HG03064 (cell line): ENCODE measurements around the gene DGKQ.

ENCODE experiments used
- ATAC-seq: cut with Tn5 transposase; IDR thresholded peaks from one replicate; pipeline ENCODE4 v1.9.1; 2021; ENCODE audit warnings: low read depth; ENCODE audit not compliant: unreplicated experiment

Gene DGKQ

DNA sequence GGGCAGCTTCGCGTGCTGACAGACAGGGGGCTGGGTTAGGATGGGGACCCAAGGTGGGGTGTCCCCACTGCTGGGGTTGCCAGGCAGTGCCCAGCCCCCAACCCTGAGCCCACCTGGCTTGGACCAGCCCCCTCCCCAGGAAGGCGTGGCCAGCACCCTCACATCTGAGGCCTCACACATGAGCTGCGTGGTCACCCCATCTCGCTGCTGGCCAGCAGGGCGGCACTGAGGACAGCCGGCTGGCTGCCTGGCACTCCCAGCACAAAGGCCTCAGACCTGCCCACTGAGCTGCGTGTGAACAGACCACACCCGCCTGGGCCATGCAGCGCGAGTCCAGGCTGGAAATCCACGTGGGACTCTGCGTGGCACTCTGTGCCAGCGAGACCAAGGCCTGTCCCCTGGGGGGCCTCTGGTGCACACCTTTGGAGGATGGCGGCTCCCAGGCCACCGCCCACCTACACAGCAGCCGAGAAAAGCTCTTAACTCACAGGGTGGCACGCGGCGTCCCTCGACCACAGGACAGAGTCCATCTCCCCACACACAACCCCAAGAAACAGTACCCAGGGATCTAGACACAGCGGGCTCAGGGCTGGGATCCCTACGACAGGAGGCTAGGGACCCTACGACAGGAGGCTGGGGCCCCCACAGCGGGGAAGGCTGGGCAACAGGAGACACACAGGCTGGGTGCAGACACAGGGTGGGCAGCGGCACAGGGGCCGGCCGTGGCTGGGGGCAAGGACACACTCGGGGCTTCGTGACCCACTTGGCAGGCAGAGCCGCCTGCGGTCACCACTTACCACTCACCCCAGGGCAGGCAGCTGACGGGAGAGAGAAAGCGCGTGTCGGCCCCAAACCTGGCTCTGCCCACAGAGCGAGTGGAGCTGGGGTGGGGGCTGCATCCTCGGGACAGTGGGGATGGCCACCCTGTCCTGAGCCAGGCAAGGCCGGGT lies 9.8 kb downstream of the DGKQ start:
- no peak for ATAC-seq

DNA sequence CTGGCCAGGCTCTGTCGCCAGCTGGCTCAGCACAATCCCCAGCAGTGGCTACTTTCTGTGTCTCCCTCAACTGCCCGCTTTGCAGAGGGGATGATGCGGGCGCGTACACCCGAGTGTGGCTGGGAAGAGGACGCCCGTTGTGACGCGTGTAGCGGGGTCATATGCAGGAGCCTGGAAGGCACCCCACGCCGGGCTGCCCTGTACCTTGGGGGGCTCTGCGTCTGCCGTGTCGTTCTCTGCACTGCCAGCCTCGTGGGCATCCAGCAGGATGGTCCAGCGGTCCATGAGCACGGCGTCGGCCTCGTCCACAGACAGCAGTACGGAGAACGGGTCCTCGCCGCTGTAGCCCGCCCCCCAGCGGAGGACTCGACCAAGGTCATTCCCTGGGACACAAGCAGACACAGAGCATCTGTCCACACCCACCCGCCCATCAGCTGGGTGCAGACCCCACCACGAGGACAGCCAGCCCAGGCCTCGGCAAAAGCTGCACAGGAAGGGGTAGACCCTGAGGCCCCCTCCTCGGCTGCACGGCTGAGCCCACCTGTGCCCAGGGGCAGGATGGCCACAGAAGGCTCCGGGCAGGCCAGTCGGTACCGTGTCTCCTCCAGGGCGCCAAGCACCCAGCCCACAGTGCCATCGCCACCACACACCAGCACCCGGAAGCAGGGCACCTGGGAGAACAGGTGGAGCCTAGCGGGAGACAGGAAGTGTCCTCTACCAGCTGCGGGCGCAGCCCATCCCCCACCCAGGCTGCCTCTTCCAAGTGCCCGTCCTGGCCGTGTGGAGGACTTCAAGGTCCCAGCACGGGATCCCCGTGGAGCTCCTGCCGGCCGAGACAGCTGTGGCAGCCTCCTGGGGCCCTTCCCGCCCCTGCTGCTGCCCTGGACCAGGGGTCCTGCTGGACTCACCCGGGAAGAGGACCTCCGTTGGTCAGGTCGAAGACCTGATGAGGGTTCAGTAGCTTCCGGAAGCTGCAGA lies 10.8 kb downstream of the DGKQ start:
- ATAC-seq: no peak

DNA sequence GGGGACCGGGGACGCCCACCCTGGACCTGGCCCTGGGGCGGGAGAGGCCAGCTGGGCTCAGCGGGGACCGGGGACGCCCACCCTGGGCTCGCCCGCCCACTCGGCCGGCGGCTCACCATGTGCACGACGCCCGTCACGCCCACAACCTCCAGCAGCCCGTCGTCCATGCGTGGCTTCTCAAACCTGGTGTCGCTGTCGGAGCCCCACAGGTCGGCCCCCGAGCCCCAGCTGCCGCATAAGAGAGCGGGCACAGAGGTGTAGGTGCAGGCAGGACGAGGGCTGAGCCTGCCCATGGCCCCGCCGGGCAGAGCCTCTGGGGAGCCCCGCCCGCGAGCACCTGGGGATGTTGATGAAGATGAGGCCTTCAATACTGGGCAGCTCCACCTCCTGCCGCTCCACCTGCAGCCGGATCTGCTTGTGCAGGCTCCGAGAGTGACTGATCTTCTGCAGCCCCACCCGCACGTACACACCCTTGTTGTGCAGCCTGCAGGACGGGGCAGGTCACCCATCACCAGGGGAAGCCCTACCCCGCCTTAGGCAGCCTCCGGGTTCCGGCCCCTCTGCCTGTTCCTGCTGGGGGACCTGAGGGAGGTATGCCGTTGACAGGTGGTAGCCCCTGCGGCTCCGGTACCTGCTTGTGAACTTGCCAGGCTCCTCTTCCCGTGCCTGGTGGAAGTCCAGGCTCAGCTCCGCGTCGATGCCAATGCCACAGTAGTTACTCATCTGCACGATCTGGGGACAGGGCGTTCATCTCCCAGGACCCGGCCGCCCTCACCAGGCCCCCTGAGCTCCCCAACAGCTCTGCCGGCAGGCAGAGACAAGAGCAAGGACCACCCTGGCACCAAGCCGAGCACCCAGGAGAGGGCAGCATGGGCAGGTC lies 11.8 kb downstream of the DGKQ start:
- no peak for ATAC-seq

DNA sequence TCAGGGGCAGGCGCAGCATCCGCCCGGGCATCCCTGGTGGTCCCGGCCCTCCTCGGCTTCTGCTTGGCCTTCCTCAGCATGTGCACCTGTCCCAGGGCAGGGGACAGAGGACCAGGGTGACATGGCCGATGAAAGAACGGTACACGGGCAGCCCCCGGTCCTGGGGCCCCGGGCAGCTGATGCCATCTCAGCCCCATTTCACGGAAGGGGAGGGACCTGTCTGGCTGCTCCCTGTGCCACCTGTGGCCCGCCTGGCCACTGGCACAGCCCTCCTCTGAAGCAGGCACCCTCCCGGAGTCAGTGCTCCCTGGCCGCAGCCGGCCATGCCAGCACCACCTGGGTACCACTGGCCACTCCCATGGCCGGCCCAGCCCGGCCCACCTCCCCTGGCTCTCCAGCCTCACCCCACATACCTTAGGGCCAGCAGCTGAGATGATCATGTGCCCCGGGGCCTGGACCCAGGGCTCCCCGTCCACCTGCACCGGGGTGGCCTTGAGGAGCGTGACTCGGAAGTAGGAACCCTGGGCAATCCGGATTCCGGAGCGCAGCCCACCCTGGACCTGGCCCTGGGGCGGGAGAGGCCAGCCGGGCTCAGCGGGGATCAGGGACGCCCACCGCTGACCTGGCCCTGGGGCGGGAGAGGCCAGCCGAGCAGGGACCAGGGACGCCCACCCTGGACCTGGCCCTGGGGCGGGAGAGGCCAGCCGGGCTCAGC lies 12.6 kb downstream of the DGKQ start:
- ATAC-seq: no peak

DNA sequence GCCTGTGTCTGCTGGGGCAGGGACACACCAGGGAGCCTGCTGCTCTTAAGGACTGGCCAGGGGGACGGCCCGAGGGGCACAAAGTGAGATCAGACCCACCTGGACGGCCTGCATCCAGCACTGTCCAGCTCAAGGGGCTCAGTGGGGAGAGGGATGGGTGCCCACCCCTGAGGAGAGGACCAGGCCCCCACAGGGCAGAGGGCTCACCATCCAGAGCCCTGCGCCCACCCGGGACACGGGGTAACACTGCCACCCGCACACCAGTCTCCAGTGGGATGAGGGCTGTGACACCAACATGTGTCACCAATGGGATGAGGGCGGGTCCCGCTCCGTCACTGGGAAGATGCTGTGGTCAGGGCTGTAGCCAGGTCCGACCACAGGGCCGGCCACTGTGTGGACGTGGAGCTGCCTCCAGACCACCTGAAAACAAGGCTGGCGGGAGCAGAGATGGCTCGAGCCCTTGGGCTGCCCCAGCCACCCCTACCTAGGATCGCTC lies 13.2 kb downstream of the DGKQ start:
- ATAC-seq: no peak

DNA sequence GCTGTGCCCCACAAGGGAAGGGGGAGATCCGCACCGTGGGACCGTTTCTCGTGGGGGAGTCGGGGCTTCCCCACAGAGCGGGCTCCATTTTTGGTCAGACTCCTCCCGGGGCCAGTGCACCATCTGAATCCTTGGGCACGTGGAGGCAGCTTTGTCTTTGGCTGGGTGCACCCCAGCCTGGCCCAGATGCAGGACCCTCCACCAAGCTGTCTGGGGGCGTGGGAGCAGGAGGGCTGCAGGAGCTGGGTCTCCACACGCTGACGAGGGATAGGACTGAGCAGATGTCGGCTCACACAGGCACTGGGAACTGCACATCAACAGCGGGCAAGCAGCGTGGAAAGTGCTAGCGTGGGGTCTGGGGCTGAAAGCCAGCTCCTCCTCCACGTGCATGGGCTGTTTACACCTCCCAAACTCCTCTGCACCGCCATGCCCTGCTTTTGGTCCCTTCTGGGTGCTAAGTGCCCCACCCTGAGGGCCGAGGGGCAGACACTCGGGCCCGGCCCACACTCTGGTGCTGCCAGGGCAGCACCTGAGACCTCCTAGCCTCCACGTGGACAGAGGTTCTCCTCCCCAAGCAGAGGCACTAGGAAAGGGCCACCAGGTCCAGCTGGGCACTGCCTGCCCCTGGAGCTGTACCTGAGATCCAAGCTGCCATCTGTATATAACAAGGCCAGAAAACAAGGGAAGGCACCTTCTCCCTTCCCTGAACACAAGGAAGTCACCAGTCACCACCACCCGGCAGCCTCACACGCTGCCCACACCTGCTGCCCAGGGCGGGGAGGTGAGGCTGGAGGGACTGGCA lies 13.8 kb downstream of the DGKQ start:
- ATAC-seq: no peak

DNA sequence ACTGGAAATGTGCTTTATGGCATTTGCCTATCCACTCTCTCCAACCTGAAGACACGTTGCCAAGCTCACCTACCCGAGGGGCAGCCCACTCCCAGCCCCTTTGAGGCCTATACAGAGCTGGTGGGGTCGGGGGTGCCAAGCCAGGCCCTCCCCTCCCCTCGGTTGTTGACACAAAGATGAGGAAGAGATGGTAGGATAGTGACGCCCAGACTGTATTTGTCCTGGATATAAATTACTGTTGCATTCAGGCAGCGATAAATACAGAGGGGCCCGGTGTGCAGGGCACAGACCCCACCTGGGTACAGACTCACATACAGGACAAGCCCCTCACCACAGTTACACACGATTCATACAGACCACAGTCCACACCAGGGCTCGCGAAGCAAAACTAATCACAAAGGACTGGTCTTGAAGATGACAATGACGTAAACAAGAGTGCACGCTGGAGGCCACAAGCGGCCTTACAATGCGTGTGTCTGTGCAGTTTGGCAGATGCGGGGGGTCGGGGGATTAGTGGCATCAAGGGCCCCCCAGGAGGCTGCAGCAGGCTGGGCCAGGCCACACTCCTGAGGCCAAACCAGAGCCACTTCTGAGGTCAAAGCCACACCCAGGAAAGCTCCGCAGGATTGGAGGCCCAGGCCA lies 14.6 kb downstream of the DGKQ start:
- no peak for ATAC-seq

DNA sequence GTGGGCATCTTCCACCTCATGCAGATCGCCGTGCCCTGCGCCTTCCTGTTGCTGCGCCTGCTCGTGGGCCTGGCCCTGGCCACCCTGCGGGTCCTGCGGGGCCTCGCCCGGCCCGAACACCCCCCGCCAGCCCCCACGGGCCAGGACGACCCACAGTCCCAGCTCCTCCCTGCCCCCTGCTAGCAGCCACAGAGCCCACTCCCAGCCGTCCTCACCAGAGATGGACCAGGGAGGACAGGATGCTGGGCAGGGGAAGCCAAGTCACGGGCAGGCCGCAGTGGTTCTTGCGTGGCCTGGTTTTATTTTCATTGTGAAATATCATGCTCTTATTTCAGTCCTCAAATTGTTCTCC lies 15.1 kb downstream of the DGKQ start:
- ATAC-seq: no peak

DNA sequence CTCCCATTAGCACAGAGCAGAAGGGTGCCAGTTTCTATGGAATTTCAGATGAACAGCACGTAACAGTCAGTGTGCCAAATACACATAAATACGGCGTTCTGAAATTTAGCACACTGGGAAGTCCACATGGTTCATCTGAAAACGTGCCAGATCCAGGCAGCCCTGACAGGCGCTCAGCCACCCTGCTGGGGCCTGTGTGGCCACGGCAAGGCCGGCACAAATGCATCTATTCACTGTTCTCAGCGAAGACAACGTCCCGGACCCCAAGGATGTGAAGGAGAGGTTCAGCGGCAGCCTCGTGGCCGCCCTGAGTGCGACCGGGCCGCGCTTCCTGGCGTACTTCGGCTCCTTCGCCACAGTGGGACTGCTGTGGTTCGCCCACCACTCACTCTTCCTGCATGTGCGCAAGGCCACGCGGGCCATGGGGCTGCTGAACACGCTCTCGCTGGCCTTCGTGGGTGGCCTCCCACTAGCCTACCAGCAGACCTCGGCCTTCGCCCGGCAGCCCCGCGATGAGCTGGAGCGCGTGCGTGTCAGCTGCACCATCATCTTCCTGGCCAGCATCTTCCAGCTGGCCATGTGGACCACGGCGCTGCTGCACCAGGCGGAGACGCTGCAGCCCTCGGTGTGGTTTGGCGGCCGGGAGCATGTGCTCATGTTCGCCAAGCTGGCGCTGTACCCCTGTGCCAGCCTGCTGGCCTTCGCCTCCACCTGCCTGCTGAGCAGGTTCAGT lies 15.6 kb downstream of the DGKQ start:
- ATAC-seq: no peak

DNA sequence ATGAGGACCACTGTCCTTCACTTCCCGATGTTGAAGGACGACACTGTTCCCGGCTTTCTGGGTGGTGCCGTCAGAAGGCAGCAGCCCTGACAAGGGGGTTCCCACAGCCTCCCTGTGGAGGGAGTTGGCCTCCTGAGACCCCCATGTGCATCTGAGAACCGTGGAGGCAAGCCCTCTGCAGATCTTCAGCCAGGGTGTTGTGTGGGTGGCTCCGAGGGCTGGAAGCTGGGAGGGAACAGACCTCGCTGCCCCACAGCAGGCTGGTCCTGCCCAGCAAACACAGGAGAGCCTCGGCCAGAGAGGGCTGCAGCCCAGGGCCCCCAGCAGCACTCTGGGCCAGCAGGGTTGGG lies 16.2 kb downstream of the DGKQ start:
- no peak for ATAC-seq

DNA sequence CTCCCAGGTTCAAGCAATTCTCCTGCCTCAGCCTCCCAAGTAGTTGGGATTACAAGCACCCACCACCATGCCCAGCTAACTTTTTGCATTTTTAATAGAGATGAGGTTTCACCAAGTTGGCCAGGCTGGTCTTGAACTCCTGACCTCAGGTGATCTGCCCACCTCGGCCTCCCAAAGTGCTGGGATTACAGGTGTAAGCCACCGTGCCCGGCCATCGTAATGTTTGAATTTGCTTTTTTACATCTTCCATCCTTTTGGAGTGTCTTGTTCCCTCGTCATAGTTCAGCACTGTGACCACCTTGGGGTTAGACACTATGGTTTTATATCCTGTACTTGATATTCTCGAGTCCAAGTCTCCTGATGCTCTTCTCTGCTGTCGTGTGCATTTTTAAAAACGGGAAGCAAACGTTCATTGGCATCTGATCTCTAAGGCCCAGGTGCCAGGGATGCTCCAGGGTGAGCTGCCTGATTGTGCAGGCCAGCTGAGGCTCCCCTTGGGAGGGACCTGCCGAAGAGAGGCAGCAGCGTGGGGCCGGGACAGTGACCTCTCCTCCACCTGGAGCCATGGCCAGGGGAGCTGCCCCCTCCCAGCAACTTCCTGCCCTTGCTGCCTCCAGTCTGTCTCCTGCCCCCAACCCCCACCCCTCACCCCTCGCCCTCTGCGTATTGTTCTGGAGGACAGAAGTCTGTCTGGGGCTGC lies 16.7 kb downstream of the DGKQ start:
- no peak for ATAC-seq

DNA sequence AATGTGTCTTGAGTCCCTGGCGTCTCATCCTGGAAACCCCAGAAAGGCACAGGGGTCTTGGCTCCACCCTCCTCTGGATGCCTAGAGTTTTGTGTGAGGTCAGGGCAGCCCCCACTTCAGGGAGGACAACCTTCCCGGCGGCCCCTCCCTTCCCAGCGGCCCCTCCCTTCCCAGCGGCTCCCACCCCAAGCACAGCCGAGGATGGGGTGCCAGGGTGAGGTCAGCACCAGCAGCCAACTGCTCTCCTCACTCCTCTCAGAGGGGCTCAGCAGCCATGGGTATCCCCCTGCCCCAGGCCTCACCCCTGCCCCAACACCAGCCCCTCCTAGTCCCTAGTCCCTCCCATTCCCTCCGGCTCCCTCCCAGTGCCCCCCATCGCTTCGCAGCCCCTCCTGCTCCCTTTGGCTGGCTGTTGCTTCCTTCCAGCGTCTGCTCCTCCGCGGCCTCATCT lies 17.4 kb downstream of the DGKQ start:
- no peak for ATAC-seq

DNA sequence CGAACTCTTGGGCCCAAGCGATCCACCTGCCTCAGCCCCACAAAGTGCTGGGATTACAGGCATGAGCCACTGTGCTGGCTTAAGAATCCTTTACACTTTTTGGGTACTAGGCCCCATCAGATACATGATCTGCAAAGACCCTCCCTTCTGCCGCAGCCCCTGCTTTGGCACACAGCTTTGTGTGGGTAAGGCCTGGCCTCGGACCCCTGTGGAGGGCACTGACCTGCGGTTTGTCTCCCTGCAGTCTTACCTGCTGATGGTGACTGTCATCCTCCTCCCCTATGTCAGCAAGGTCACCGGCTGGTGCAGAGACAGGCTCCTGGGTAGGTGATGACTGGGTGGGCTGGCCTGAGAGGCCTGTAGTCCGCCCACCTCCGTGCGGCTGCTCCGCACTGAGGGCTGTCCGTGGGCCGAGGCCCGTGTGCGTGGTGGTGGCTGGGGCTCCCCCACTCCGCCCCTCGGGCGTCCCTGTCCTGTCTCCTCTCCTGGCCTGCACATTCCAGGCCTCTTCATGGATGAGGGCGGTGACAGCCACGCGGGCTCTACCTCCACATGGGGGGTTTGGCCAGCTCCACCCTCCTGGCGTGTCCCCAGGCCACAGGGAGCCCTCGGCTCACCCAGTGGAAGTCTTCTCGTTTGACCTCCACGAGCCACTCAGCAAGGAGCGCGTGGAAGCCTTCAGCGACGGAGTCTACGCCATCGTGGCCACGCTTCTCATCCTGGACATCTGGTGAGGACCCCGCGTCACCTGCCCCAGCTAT lies 18.0 kb downstream of the DGKQ start:
- ATAC-seq: no peak

DNA sequence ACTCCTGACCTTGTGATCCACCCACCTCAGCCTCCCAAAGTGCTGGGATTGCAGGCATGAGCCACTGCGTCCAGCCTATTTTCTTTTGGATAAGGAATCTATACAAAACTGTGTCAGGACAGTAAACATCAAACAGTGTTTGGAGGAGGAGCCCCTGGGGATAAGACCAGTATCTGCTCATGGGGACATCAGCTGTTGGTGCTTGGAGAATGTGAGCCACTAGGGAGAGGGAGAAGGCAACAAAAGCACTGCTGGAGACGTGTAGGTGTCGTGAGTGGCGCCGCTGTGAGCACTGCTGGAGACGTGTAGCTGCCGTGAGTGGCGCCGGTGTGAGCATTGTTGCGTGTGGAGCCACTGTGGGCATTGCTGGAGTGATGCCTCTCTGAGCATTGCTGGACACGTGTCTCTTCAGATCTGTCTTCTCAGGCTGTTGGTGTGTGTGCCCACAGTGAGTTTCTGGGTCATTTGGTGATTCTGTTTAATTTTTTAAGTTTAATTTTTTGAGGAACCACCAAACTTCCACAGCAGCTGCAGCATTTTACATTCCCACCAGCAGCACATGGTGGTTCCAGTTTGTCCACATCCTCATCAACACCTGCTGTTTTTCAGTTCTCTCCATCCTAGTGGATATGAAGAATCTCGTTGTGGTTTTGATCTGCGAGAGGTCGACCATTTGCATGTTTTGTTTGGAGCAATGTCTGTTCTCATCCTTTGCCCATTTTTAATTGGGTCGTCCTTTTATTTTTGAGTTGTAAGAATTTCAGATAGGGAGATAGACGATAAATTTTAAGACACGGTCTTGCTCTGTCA lies 19.0 kb downstream of the DGKQ start:
- no peak for ATAC-seq

DNA sequence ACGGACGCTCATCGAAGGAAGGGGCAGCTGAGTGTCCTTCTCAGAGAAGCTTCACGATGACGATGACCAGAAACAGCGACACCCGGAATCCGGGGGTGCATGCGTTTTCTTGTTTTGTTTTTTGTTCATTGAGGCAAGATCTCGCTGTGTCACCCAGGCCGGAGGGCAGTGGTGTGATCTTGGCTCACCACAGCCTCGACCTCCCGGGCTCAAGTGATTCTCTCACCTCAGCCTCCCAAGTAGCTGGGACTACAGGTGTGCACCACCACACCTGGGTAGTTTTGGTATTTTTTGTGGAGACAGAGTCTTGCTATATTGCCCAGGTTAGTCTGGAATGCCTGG lies 19.8 kb downstream of the DGKQ start:
- no peak for ATAC-seq
